GM10266 (cell line): ENCODE data around the gene SPN.
A peak's percentile ranks its signal among the peaks of the same experiment; 100 is the strongest.

ENCODE experiments used
- DNase-seq: peaks from one replicate; pipeline ENCODE4 v3.0.0; 2012; ENCODE audit errors: extremely low spot score
- TF ChIP-seq, protein P1 (sequence below): IDR thresholded peaks from 2 replicates; pipeline ENCODE4 v1.5.1; 2012; ENCODE audit warnings: mild to moderate bottlenecking, low read depth; ENCODE audit not compliant: control insufficient read depth, insufficient read depth; ENCODE audit errors: missing control alignments

SPN gene

GRCh38 chr16:29668267-29668666 lies 5.2 kb downstream of the SPN start:
- no peak for DNase-seq
- TF ChIP-seq, protein P1, sequence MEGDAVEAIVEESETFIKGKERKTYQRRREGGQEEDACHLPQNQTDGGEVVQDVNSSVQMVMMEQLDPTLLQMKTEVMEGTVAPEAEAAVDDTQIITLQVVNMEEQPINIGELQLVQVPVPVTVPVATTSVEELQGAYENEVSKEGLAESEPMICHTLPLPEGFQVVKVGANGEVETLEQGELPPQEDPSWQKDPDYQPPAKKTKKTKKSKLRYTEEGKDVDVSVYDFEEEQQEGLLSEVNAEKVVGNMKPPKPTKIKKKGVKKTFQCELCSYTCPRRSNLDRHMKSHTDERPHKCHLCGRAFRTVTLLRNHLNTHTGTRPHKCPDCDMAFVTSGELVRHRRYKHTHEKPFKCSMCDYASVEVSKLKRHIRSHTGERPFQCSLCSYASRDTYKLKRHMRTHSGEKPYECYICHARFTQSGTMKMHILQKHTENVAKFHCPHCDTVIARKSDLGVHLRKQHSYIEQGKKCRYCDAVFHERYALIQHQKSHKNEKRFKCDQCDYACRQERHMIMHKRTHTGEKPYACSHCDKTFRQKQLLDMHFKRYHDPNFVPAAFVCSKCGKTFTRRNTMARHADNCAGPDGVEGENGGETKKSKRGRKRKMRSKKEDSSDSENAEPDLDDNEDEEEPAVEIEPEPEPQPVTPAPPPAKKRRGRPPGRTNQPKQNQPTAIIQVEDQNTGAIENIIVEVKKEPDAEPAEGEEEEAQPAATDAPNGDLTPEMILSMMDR, result no peak

DNA sequence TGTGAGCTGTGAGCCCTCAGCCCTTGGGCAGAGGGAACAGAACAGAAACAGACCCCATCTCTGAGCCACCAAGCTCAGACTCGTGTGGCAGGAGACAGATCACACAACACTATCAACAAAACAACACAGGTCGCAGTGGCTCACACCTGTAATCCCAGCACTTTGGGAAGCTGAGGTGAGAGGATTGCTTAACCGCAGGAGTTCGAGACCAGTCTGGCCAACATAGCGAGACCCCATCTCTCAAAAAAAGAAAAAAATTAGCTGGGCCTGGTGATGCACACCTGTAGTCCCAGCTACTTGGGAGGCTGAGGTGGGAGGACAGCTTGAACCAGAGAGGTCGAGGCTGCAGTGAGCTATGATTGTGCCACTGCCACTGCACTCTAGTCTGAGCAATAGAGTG lies 10.5 kb downstream of the SPN start:
- TF ChIP-seq, protein P1, result no peak
- DNase-seq, result no peak

DNA sequence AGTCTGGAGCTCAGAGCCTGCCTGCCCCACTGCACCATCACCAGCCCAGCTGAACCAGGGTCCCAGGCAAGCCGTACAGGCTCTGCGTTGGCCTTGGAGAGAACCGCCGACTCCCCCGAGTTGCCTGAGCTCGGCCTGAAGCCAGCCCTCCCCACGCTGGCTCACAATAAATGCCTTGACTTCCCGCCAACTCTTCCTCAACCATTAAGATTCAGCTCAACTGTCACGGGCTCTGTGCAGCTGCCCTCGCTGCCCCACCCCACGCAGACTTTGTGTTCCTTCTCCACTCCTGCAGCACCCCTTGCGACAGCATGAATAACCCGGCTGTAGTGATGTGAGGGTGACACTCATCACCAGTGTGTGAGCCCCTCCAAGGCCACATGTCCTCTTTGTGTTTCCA lies 11.1 kb downstream of the SPN start:
- TF ChIP-seq, protein P1, result no peak
- no peak for DNase-seq

GRCh38 chr16:29675811-29676643 lies 13.0 kb downstream of the SPN start:
- DNase-seq, result no peak

GRCh38 chr16:29676989-29677785 lies 14.1 kb downstream of the SPN start:
- no peak for DNase-seq

More at GRCh38 chr16:29675811-29676643, 13.0 kb downstream of the SPN start:
- TF ChIP-seq, protein P1, result no peak

DNA sequence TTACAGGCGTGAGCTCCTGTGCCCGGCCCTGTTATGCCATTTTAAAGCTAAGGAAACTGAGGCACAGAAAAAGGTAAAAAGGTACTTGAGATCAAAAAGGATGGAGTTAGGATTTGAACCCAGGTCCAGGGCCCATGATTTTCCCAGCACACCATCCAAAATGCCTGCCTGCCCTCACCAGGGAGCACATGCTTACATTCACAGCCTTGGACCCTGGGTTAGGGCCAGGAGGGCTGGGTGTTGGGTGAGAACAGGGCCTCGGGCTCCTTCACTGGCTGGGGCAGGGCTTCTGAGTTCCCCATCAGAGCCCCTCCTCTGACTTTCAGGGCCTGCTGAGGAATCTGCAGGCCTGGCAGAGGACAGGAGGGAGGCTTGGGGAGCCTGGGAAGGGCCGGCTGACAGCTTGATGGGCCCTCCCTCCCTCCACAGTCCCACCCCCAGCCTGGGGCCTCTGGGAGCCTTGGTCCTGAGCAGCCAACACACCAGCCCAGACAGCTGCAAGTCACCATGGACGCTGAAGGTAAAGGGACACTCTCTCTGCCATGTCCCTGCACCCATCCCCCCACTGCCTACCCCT lies 15.7 kb downstream of the SPN start, which contains the start of gene QPRT:
Gene QPRT, plus strand, starts transcription at position 490 of the 577 bp plus-strand sequence. Its CDS starts 18 bp downstream, at position 508.
- DNase-seq, result peak; percentile 79
- TF ChIP-seq, protein P1, result no peak

More at GRCh38 chr16:29676989-29677785, 14.1 kb downstream of the SPN start:
- TF ChIP-seq, protein P1, result no peak
